Hematopoietic multipotent progenitor cell treated with erythropoietin and hydrocortisone succinate and interleukin-3 and kit ligand, for 6 days (in vitro differentiated cells): Measurements from ENCODE around the gene HOXC13.

Experiments
- DNase-seq: peaks from one replicate; pipeline ENCODE4 v3.0.0-alpha.2; 2015

Gene HOXC13

GRCh38 chr12:53955036-53955775 lies 16.6 kb downstream of the HOXC13 start:
- DNase-seq = no peak

- DNase-seq = no peak
Measured at GRCh38 chr12:53955776-53956250, 17.2 kb downstream of the HOXC13 start.

- no peak for DNase-seq
Measured at GRCh38 chr12:53956251-53956887, 17.7 kb downstream of the HOXC13 start.

- no peak for DNase-seq
Measured at GRCh38 chr12:53956914-53957536, 18.4 kb downstream of the HOXC13 start.

GRCh38 chr12:53958128-53958527 lies 19.5 kb downstream of the HOXC13 start:
- no peak for DNase-seq

- no peak for DNase-seq
Measured at GRCh38 chr12:53959314-53959713, 20.7 kb downstream of the HOXC13 start.

GRCh38 chr12:53960187-53961024 lies 21.8 kb downstream of the HOXC13 start:
- DNase-seq = no peak

- DNase-seq = no peak
Measured at GRCh38 chr12:53961025-53961761, 22.6 kb downstream of the HOXC13 start.

GRCh38 chr12:53963005-53963404 lies 24.4 kb downstream of the HOXC13 start:
- DNase-seq = no peak

GRCh38 chr12:53963434-53964314 lies 25.0 kb downstream of the HOXC13 start:
- DNase-seq = no peak

GRCh38 chr12:53964315-53964713 lies 25.7 kb downstream of the HOXC13 start:
- DNase-seq = no peak

GRCh38 chr12:53965281-53966084 lies 26.9 kb downstream of the HOXC13 start:
- no peak for DNase-seq

- DNase-seq = no peak
Measured at GRCh38 chr12:53966085-53966384, 27.4 kb downstream of the HOXC13 start.

GRCh38 chr12:53966385-53967133 lies 27.9 kb downstream of the HOXC13 start:
- DNase-seq = no peak

GRCh38 chr12:53967421-53967925 lies 28.8 kb downstream of the HOXC13 start:
- no peak for DNase-seq

GRCh38 chr12:53968214-53969127 lies 29.8 kb downstream of the HOXC13 start:
- no peak for DNase-seq

- no peak for DNase-seq
Measured at GRCh38 chr12:53969588-53970259, 31.1 kb downstream of the HOXC13 start.

- no peak for DNase-seq
Measured at GRCh38 chr12:53970451-53970850, 31.8 kb downstream of the HOXC13 start.
